Fibroblast of lung (primary cell): ENCODE results near the gene SAA1. TPM values are rescaled to one million over a fixed set of nuclear protein-coding genes. Genes with fewer than 3 reads are reported as not detected.
"Not testable (repeated sequence)": the region's sequence is repeated elsewhere in the genome, so short reads cannot be mapped to it uniquely, and the experiment has no call there.

ENCODE experiments used
- DNase-seq, 2 donors: peaks; one replicate each; pipeline versions ENCODE4 v3.0.0 to v3.0.0-alpha.2; 2010; ENCODE audit warnings: low read depth in 2 of 2
- H2AFZ ChIP-seq: 2 replicates; pipeline ENCODE4 v1.5.1; 2012; ENCODE audit warnings: low read length, control low read depth, inconsistent platforms
- H3K27ac ChIP-seq: 2 replicates; pipeline ENCODE4 v1.5.1; 2011; ENCODE audit warnings: low read length, control low read depth; ENCODE audit not compliant: insufficient read depth
- H3K27me3 ChIP-seq: 2 replicates; pipeline ENCODE4 v1.5.1; 2011; ENCODE audit warnings: mild to moderate bottlenecking, low read length; ENCODE audit not compliant: control insufficient read depth, insufficient read depth
- H3K36me3 ChIP-seq: 2 replicates; pipeline ENCODE4 v1.5.1; 2011; ENCODE audit warnings: low read length; ENCODE audit not compliant: control insufficient read depth, insufficient read depth
- H3K4me1 ChIP-seq: 2 replicates; pipeline ENCODE4 v1.5.1; 2011; ENCODE audit warnings: low read length; ENCODE audit not compliant: control insufficient read depth, insufficient read depth; ENCODE audit errors: extremely low read depth
- H3K4me2 ChIP-seq: 2 replicates; pipeline ENCODE4 v1.5.1; 2011; ENCODE audit warnings: low read length, control low read depth; ENCODE audit not compliant: insufficient read depth; ENCODE audit errors: extremely low read depth
- H3K4me3 ChIP-seq, 4 experiments: fragments of 200-600 bp in 1 of 4; sonication (generic) in 1 of 4; replicated peaks in 1 of 4; 2 replicates each; pipeline ENCODE4 v1.5.1; 2011 to 2016; ENCODE audit warnings: low read length in 4 of 4, low read depth in 3 of 4, mild to moderate bottlenecking in 3 of 4, control low read depth in 2 of 4, inconsistent platforms in 1 of 4, mixed read lengths in 1 of 4; ENCODE audit not compliant: insufficient read depth in 1 of 4; ENCODE audit errors: control extremely low read depth in 1 of 4
- H3K79me2 ChIP-seq: 2 replicates; pipeline ENCODE4 v1.5.1; 2012; ENCODE audit warnings: mild to moderate bottlenecking, low read length, inconsistent platforms; ENCODE audit not compliant: control insufficient read depth, insufficient read depth
- H3K9ac ChIP-seq: 2 replicates; pipeline ENCODE4 v1.5.1; 2011; ENCODE audit warnings: mild to moderate bottlenecking, low read length, control low read depth; ENCODE audit not compliant: insufficient read depth
- H3K9me3 ChIP-seq: 2 replicates; pipeline ENCODE4 v1.5.1; 2012; ENCODE audit warnings: low read depth, low read length; ENCODE audit not compliant: control insufficient read depth, insufficient read depth
- H4K20me1 ChIP-seq: 2 replicates; pipeline ENCODE4 v1.5.1; 2011; ENCODE audit warnings: low read length; ENCODE audit not compliant: control insufficient read depth, insufficient read depth; ENCODE audit errors: extremely low read depth
- CTCF ChIP-seq, 2 donors: IDR thresholded peaks in 1 of 2; conservative IDR thresholded peaks in 1 of 2; 1 replicate in 1 of 2; 2 replicates in 1 of 2; pipeline ENCODE4 v1.5.1; 2011 to 2012; ENCODE audit warnings: low read length in 2 of 2, control low read depth in 1 of 2, inconsistent platforms in 1 of 2, low read depth in 1 of 2, mild to moderate bottlenecking in 1 of 2
- EZH2 ChIP-seq: IDR thresholded peaks from 2 replicates; pipeline ENCODE4 v1.5.1; 2012; ENCODE audit warnings: low read length, control low read depth, mild to moderate bottlenecking; ENCODE audit errors: missing control alignments
- polyA plus RNA-seq, 2 donors: library from polyadenylated mRNA; depleted of rRNA in 1 of 2; stranded (reverse) in 1 of 2; unstranded in 1 of 2; fragments of >200 nt; gene quantifications; 2 replicates each; pipeline ENCODE4 v1.2.1, GENCODE V29; 2011 to 2012; ENCODE audit warnings: missing spikeins in 1 of 2
- total RNA-seq: library from RNA; depleted of rRNA; stranded (reverse); fragments of >200 nt; gene quantifications from 2 replicates; pipeline ENCODE4 v1.2.1, GENCODE V29; 2014

Gene SAA1
- total and polyA plus RNA-seq, 2 donors (not counting 1 experiment from before 2014, with no cell fraction given) = not detected

GRCh38 chr11:18264035-18264434, 2.0 kb upstream of the SAA1 start:
- Histone ChIP-seq H4K20me1 (no peaks in the 10 kb centered on the region), H3K9me3 (no peaks in the 10 kb centered on the region), H3K36me3 (no peaks in the 10 kb centered on the region), H3K4me2 (no peak overlapping the region), H3K79me2 (no peaks in the 10 kb centered on the region), H3K27me3 (peaks cover 2% of the 10 kb centered on the region), H3K4me3 (no peak overlapping the region), H3K27ac (no peak overlapping the region), H3K9ac (no peak overlapping the region), H3K4me1 (no peaks in the 10 kb centered on the region), H2AFZ (no peak overlapping the region)
- no peak for DNase-seq
- TF ChIP-seq EZH2 = no peak
- no peak for TF ChIP-seq CTCF (conservative IDR thresholded peaks at IDR 0.05 in 1 of 2, IDR thresholded peaks at IDR 0.05 in 1 of 2; ENCODE audit: low read depth in 1 of 2, low read length in 2 of 2)

GRCh38 chr11:18264677-18265555, 1.1 kb upstream of the SAA1 start:
- H4K20me1 ChIP-seq = no peaks in the 10 kb centered on the region
- no peaks in the 10 kb centered on the region for H3K36me3 ChIP-seq
- H3K9me3 ChIP-seq = no peaks in the 10 kb centered on the region
- no peak overlapping the region for H2AFZ ChIP-seq
- no peak for DNase-seq
- H3K4me3 ChIP-seq = no peak overlapping the region
- H3K9ac ChIP-seq = no peak overlapping the region
- TF ChIP-seq EZH2 (no peak), CTCF (conservative IDR thresholded peaks at IDR 0.05 in 1 of 2, IDR thresholded peaks at IDR 0.05 in 1 of 2; ENCODE audit: low read depth in 1 of 2, low read length in 2 of 2) (no peak)
- peaks cover 2% of the 10 kb centered on the region for H3K27me3 ChIP-seq
- no peak overlapping the region for H3K27ac ChIP-seq
- no peaks in the 10 kb centered on the region for H3K4me1 ChIP-seq
- no peak overlapping the region for H3K4me2 ChIP-seq
- H3K79me2 ChIP-seq = no peaks in the 10 kb centered on the region

- H3K36me3 ChIP-seq, H3K4me3 ChIP-seq, H3K27me3 ChIP-seq, DNase-seq, H3K27ac ChIP-seq, H2AFZ ChIP-seq, H3K9ac ChIP-seq, H3K9me3 ChIP-seq, H3K79me2 ChIP-seq, H3K4me2 ChIP-seq, H4K20me1 ChIP-seq, H3K4me1 ChIP-seq: not testable (repeated sequence)
Observed at GRCh38 chr11:18267335-18268133, 1.5 kb downstream of the SAA1 start.

GRCh38 chr11:18269252-18269651, 3.2 kb downstream of the SAA1 start:
- DNase-seq, H3K4me3 ChIP-seq, H3K9ac ChIP-seq: not testable (repeated sequence)

More at GRCh38 chr11:18269252-18269651, 3.2 kb downstream of the SAA1 start:
- not testable (repeated sequence) for H3K4me2 ChIP-seq, H3K27me3 ChIP-seq, H3K4me1 ChIP-seq, H3K79me2 ChIP-seq, H4K20me1 ChIP-seq, H3K27ac ChIP-seq, H3K36me3 ChIP-seq, H2AFZ ChIP-seq, H3K9me3 ChIP-seq
